Testis (tissue), 3 donors: Measurements from ENCODE around the gene ST7. TPM values are rescaled to one million over a fixed set of nuclear protein-coding genes. Genes with fewer than 3 reads are reported as not detected.
A peak's percentile ranks its signal among the peaks of the same experiment; 100 is the strongest.
"Not testable (repeated sequence)": the region's sequence is repeated elsewhere in the genome, so short reads cannot be mapped to it uniquely, and the experiment has no call there.

ENCODE experiments used
- DNase-seq: peaks from one replicate; pipeline ENCODE4 v3.0.0-alpha.2; 2019
- H3K27ac ChIP-seq, 2 donors: fragments of 200-600 bp; sonication (generic); one replicate each; pipeline ENCODE4 v1.5.1; 2019
- H3K27me3 ChIP-seq: fragments of 200-600 bp; sonication (generic); one replicate; pipeline ENCODE4 v1.5.1; 2019
- H3K36me3 ChIP-seq: fragments of 200-600 bp; sonication (generic); one replicate; pipeline ENCODE4 v1.5.1; 2017; ENCODE audit warnings: low read depth; ENCODE audit errors: missing control alignments
- H3K4me1 ChIP-seq: fragments of 200-600 bp; sonication (generic); one replicate; pipeline ENCODE4 v1.5.1; 2019
- H3K4me3 ChIP-seq, 2 donors: fragments of 200-600 bp; sonication (generic); one replicate each; pipeline ENCODE4 v1.5.1; 2017 to 2019
- H3K9me3 ChIP-seq: fragments of 200-600 bp; sonication (generic); one replicate; pipeline ENCODE4 v1.5.1; 2017
- POLR2A ChIP-seq: fragments of 450-650 bp; IDR thresholded peaks from one replicate; pipeline ENCODE4 v1.6.1; 2017; ENCODE audit warnings: antibody characterized with exemption, mild to moderate bottlenecking, moderate library complexity
- WGBS, 2 donors: methylation state at CpG; one replicate each; pipeline ENCODE4 v1.1.5; 2018; 5-methylcytosine and 5-hydroxymethylcytosine counted together
- intact Hi-C: fragments of 100-400 bp; cut with DNase I; formaldehyde crosslinking; loops from one replicate; pipeline ENCODE4 v1.15.1; 2023; ENCODE audit warnings: low total_unique reads
- polyA plus RNA-seq: library from polyadenylated mRNA; stranded (reverse); fragments of 350-450 nt; fragmentation: Illumina TruSeq; extraction: RNeasy Lipid Tissue Mini Kit (QIAGEN cat#74804); gene quantifications from one replicate; pipeline ENCODE4 v1.2.3, GENCODE V29; 2014; ENCODE audit warnings: low read depth, low replicate concordance; ENCODE audit not compliant: insufficient read depth
- total RNA-seq, 2 donors: library from RNA; depleted of rRNA; stranded (reverse); fragments of >200 nt; gene quantifications; one replicate each; pipeline ENCODE4 v1.2.3, GENCODE V29; 2016
- TF ChIP-seq, protein P1 (sequence below), 3 experiments: fragments of 450-650 bp in 2 of 3; fragments of 200-600 bp in 1 of 3; sonication (generic) in 1 of 3; IDR thresholded peaks; one replicate each; pipeline ENCODE4 v1.5.1; 2016 to 2019; ENCODE audit warnings: antibody characterized with exemption in 3 of 3, mild to moderate bottlenecking in 2 of 3, moderate library complexity in 1 of 3

Gene ST7
- total and polyA plus RNA-seq, 3 donors from 2014 or later = 15.9 to 25.3 (median 23.2) TPM

DNA sequence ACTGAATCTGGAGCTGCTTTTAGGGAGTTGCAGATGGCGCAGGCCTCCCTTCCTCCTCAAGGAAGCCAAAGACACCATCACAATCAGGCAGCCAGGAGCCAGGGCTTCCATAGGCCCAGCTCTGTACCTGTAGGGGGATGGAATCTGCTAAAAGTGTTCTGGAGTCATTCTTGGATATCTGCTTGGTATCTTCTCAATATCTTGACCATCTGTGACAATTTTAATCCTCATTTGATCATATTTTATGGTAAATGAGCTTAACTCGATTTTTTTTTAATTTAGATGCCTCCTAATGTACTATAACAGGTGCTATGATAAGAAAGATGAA is 3.1 kb downstream of the ST7 start:
- TF ChIP-seq POLR2A = no peak
- TF ChIP-seq, protein P1, sequence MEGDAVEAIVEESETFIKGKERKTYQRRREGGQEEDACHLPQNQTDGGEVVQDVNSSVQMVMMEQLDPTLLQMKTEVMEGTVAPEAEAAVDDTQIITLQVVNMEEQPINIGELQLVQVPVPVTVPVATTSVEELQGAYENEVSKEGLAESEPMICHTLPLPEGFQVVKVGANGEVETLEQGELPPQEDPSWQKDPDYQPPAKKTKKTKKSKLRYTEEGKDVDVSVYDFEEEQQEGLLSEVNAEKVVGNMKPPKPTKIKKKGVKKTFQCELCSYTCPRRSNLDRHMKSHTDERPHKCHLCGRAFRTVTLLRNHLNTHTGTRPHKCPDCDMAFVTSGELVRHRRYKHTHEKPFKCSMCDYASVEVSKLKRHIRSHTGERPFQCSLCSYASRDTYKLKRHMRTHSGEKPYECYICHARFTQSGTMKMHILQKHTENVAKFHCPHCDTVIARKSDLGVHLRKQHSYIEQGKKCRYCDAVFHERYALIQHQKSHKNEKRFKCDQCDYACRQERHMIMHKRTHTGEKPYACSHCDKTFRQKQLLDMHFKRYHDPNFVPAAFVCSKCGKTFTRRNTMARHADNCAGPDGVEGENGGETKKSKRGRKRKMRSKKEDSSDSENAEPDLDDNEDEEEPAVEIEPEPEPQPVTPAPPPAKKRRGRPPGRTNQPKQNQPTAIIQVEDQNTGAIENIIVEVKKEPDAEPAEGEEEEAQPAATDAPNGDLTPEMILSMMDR (IDR thresholded peaks at IDR 0.05) = no peak
- Histone ChIP-seq H3K27ac (peak overlapping the region; percentile 68 to 99), H3K36me3 (no peaks in the 10 kb centered on the region), H3K4me3 (no peak overlapping the region), H3K9me3 (no peaks in the 10 kb centered on the region), H3K27me3 (no peaks in the 10 kb centered on the region), H3K4me1 (peaks cover 23% of the 10 kb centered on the region)
- intact Hi-C loops = no loop called here
- DNase-seq = no peak
- WGBS, 2 donors = 48 to 72% methylated on average over 1 to 2 of the region's 2 CpGs

DNA sequence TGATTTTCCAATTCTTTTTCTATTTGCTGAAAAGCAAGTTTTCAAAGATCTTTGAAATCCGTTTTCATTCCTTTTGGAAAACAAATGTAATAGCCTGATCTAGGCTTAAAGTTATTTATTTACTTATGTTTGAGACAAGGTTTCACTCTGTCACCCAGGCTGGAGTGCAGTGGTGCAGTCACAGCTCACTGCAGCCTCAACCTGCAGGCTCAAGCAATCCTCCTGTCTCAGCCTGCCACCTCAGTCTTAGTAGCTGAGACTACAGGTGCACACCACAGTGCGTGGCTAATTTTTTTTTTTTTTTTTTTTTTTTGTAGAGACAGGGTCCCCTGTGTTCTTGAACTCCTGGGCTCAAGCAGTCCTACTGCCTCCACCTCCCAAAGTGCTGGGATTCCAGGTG is 4.6 kb downstream of the ST7 start:
- Histone ChIP-seq H3K4me3 (no peak overlapping the region), H3K27ac (no peak overlapping the region), H3K27me3 (no peaks in the 10 kb centered on the region), H3K36me3 (no peaks in the 10 kb centered on the region), H3K9me3 (no peaks in the 10 kb centered on the region), H3K4me1 (peaks cover 15% of the 10 kb centered on the region)
- WGBS, 2 donors = 84 to 89% methylated on average over 2 of the region's 2 CpGs
- TF ChIP-seq, protein P1 (IDR thresholded peaks at IDR 0.05) = no peak
- TF ChIP-seq POLR2A = no peak
- intact Hi-C loops = no loop called here
- no peak for DNase-seq

DNA sequence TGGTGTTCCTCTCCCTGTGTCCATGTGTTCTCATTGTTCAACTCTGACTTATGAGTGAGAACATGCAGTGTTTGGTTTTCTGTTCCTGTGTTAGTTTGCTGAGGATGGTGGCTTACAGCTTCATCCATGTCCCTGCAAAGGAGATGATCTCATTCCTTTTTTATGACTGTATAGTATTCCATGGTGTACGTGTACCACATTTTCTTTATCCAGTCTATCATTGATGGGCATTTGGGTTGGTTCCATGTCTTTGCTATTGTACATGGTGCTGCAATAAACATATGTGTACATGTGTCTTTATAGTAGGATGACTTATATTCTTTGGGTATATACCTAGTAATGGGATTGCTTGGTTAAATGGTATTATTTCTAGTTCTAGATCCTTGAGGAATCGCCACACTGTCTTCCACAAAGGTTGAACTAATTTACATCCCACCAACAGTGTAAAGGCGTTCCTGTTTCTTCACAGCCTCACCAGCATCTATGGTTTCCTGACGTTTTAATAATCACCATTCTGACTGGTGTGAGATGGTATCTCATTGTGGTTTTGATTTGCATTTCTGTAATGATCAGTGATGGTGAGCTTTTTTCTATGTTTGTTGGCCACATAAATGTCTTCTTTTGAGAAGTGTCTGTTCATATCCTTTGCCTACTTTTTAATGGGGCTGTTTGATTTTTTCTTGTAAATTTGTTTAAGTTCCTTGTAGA is 8.8 kb downstream of the ST7 start:
- DNase-seq, H3K4me1 ChIP-seq, H3K9me3 ChIP-seq, H3K4me3 ChIP-seq, H3K27ac ChIP-seq, intact Hi-C loops, H3K27me3 ChIP-seq, H3K36me3 ChIP-seq: not testable (repeated sequence)
- WGBS, 2 donors = 89 to 92% methylated on average over 4 of the region's 4 CpGs

DNA sequence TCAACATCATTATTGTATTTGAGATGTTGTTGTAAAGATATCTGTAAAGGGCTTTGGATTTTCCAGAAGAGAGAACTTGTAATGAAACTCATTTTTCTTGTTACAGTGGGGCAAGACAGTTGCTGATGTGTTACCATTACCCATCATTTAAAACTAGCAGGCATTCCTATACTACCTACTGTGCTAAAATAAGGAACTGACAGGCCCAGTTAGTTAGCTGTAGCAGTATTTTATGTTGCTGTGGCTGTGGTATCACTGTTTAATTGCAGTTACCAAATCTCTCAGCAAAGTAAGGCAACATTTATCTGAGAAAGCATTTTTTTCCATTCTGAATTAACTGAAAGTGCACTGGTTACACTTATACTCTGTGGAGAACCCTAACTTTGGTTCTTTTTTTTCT is 9.9 kb downstream of the ST7 start:
- intact Hi-C loops = no loop called here
- H3K4me3 ChIP-seq = no peak overlapping the region
- no peaks in the 10 kb centered on the region for H3K27me3 ChIP-seq
- TF ChIP-seq, protein P1 (IDR thresholded peaks at IDR 0.05) = no peak
- TF ChIP-seq POLR2A = no peak
- H3K27ac ChIP-seq = no peak overlapping the region
- no peaks in the 10 kb centered on the region for H3K4me1 ChIP-seq
- no peaks in the 10 kb centered on the region for H3K36me3 ChIP-seq
- H3K9me3 ChIP-seq = no peaks in the 10 kb centered on the region
- DNase-seq = no peak

DNA sequence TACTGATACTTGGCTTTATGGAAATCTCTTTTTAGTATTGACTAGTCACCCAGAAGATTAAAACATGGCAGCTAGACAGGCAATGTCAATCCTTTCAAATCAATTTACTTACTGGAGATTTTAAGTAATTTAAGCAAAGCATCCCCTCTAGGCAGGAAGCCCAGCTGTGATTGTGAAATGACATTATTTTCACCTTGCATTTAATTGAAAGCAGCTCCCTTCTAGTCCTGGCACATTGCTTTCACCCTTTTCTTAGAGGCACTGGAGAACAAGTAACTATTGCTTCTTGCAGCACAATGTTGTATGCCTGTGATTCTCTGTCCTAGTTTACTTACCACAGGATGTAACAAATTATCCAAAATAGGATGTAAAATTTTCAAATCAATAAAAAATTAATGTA is 13.3 kb downstream of the ST7 start:
- Histone ChIP-seq H3K36me3 (no peaks in the 10 kb centered on the region), H3K27ac (no peak overlapping the region), H3K9me3 (no peaks in the 10 kb centered on the region), H3K4me1 (no peaks in the 10 kb centered on the region), H3K4me3 (no peak overlapping the region), H3K27me3 (no peaks in the 10 kb centered on the region)
- intact Hi-C loops = no loop called here
- no peak for DNase-seq
- TF ChIP-seq, protein P1 (IDR thresholded peaks at IDR 0.05) = no peak
- no peak for TF ChIP-seq POLR2A
